Neutrophil (primary cell): Measurements from ENCODE around the gene MAPK4.

ENCODE experiments used
- H3K27ac ChIP-seq: fragments of 200-600 bp; sonication (generic); 2 replicates; pipeline ENCODE4 v1.5.1; 2016; ENCODE audit warnings: mild to moderate bottlenecking, moderate library complexity
- H3K27me3 ChIP-seq: fragments of 200-600 bp; sonication (generic); 2 replicates; pipeline ENCODE4 v1.6.0; 2016; ENCODE audit warnings: mild to moderate bottlenecking
- H3K36me3 ChIP-seq: fragments of 200-600 bp; sonication (generic); 2 replicates; pipeline ENCODE4 v1.5.1; 2017
- H3K4me1 ChIP-seq, 2 experiments: fragments of 200-600 bp in 1 of 2; sonication (generic) in 1 of 2; 1 replicate in 1 of 2; 2 replicates in 1 of 2; pipeline versions ENCODE4 v1.5.1 to v1.6.1; 2013 to 2016; ENCODE audit warnings: low read depth in 1 of 2, low read length in 1 of 2, mild to moderate bottlenecking in 1 of 2, moderate library complexity in 1 of 2; ENCODE audit not compliant: control insufficient read depth in 1 of 2, insufficient read depth in 1 of 2
- H3K4me3 ChIP-seq, 2 experiments: fragments of 200-600 bp in 1 of 2; sonication (generic) in 1 of 2; 1 replicate in 1 of 2; 2 replicates in 1 of 2; pipeline ENCODE4 v1.5.1; 2013 to 2016; ENCODE audit warnings: low read depth in 1 of 2, low read length in 1 of 2, mild to moderate bottlenecking in 1 of 2, moderate library complexity in 1 of 2
- H3K9me3 ChIP-seq: fragments of 200-600 bp; sonication (generic); 2 replicates; pipeline ENCODE4 v1.5.1; 2016
- CTCF ChIP-seq: fragments of 200-600 bp; sonication (generic); IDR thresholded peaks from 2 replicates; pipeline ENCODE4 v1.5.1; 2016; ENCODE audit warnings: antibody characterized with exemption

MAPK4 gene

GRCh38 chr18:50711386-50711785 lies 151.5 kb downstream of the MAPK4 start:
- no peaks in the 10 kb centered on the region for H3K4me1 ChIP-seq
- no peaks in the 10 kb centered on the region for H3K9me3 ChIP-seq
- TF ChIP-seq CTCF = no peak

GRCh38 chr18:50715919-50716318 lies 156.0 kb downstream of the MAPK4 start:
- Histone ChIP-seq H3K27ac (no peak overlapping the region), H3K9me3 (no peaks in the 10 kb centered on the region), H3K4me1 (no peaks in the 10 kb centered on the region), H3K27me3 (no peaks in the 10 kb centered on the region), H3K36me3 (no peaks in the 10 kb centered on the region), H3K4me3 (no peak overlapping the region)
- TF ChIP-seq CTCF = no peak

More at GRCh38 chr18:50711386-50711785, 151.5 kb downstream of the MAPK4 start:
- Histone ChIP-seq H3K36me3 (no peaks in the 10 kb centered on the region), H3K4me3 (no peak overlapping the region), H3K27ac (no peak overlapping the region), H3K27me3 (no peaks in the 10 kb centered on the region)

GRCh38 chr18:50716902-50717301 lies 157.0 kb downstream of the MAPK4 start:
- no peaks in the 10 kb centered on the region for H3K9me3 ChIP-seq
- TF ChIP-seq CTCF = no peak
- H3K4me3 ChIP-seq = no peak overlapping the region
- no peaks in the 10 kb centered on the region for H3K27me3 ChIP-seq
- no peaks in the 10 kb centered on the region for H3K4me1 ChIP-seq
- H3K36me3 ChIP-seq = no peaks in the 10 kb centered on the region
- no peak overlapping the region for H3K27ac ChIP-seq

- TF ChIP-seq CTCF = no peak
Observed at GRCh38 chr18:50717563-50717962, 157.7 kb downstream of the MAPK4 start.

GRCh38 chr18:50719471-50720324 lies 159.8 kb downstream of the MAPK4 start:
- Histone ChIP-seq H3K27ac (no peak overlapping the region), H3K4me3 (no peak overlapping the region), H3K9me3 (no peaks in the 10 kb centered on the region), H3K27me3 (no peaks in the 10 kb centered on the region), H3K36me3 (no peaks in the 10 kb centered on the region), H3K4me1 (no peaks in the 10 kb centered on the region)
- TF ChIP-seq CTCF = no peak

More at GRCh38 chr18:50717563-50717962, 157.7 kb downstream of the MAPK4 start:
- Histone ChIP-seq H3K4me3 (no peak overlapping the region), H3K9me3 (no peaks in the 10 kb centered on the region), H3K27me3 (no peaks in the 10 kb centered on the region), H3K27ac (no peak overlapping the region), H3K4me1 (no peaks in the 10 kb centered on the region), H3K36me3 (no peaks in the 10 kb centered on the region)
